DND-41 (cell line): ENCODE measurements around the gene SPCS2.

Source experiments
- ATAC-seq: fragments of 200-7000 bp; cut with Tn5 transposase; 3 replicates; pipeline ENCODE4 v1.9.1; 2021; ENCODE audit warnings: low read depth; ENCODE audit not compliant: insufficient read depth
- DNase-seq: peaks from one replicate; pipeline ENCODE4 v3.0.0-alpha.2; 2020
- H2AFZ ChIP-seq: 2 replicates; pipeline ENCODE4 v1.6.0; 2012; ENCODE audit warnings: low read depth, low read length
- H3K27ac ChIP-seq: 2 replicates; pipeline ENCODE4 v1.5.1; 2012; ENCODE audit warnings: low read length, inconsistent platforms
- H3K27me3 ChIP-seq: fragments of 200-600 bp; sonication (generic); 2 replicates; pipeline ENCODE4 v1.6.0; 2012; ENCODE audit warnings: low read length, mild to moderate bottlenecking, inconsistent platforms; ENCODE audit not compliant: insufficient read depth, poor library complexity
- H3K36me3 ChIP-seq: 2 replicates; pipeline ENCODE4 v1.5.1; 2012; ENCODE audit warnings: low read length, inconsistent platforms; ENCODE audit not compliant: insufficient read depth
- H3K4me1 ChIP-seq: 2 replicates; pipeline ENCODE4 v1.5.1; 2012; ENCODE audit warnings: mild to moderate bottlenecking, low read length; ENCODE audit not compliant: insufficient read depth
- H3K4me2 ChIP-seq: 2 replicates; pipeline ENCODE4 v1.6.0; 2012; ENCODE audit warnings: mild to moderate bottlenecking, moderate library complexity, low read length, inconsistent platforms; ENCODE audit not compliant: insufficient read depth
- H3K4me3 ChIP-seq, 2 experiments: fragments of 200-600 bp in 1 of 2; shearing (Covaris generic) in 1 of 2; 2 replicates each; pipeline ENCODE4 v1.5.1; 2012 to 2016; ENCODE audit warnings: inconsistent platforms in 2 of 2, low read length in 2 of 2, mild to moderate bottlenecking in 2 of 2, low read depth in 1 of 2, moderate library complexity in 1 of 2
- H3K79me2 ChIP-seq: 2 replicates; pipeline ENCODE4 v1.6.0; 2012; ENCODE audit warnings: low read length, inconsistent platforms; ENCODE audit not compliant: insufficient read depth
- H3K9ac ChIP-seq: 2 replicates; pipeline ENCODE4 v1.6.0; 2012; ENCODE audit warnings: low read depth, mild to moderate bottlenecking, inconsistent platforms, low read length, moderate library complexity
- H3K9me3 ChIP-seq: 2 replicates; pipeline ENCODE4 v1.5.1; 2012; ENCODE audit warnings: low read length, moderate library complexity, mild to moderate bottlenecking, inconsistent platforms; ENCODE audit not compliant: insufficient read depth, severe bottlenecking
- H4K20me1 ChIP-seq: 2 replicates; pipeline ENCODE4 v1.6.0; 2012; ENCODE audit warnings: low read length; ENCODE audit not compliant: insufficient read depth
- CTCF ChIP-seq: IDR thresholded peaks from 2 replicates; pipeline ENCODE4 v1.5.1; 2012; ENCODE audit warnings: borderline replicate concordance, low read length, moderate library complexity, mild to moderate bottlenecking; ENCODE audit not compliant: poor library complexity, severe bottlenecking; ENCODE audit errors: extremely low read depth
- EZH2 ChIP-seq: IDR thresholded peaks from 3 replicates; pipeline ENCODE4 v1.6.1; 2012; ENCODE audit warnings: borderline replicate concordance, low read depth, mild to moderate bottlenecking, moderate library complexity, low read length, inconsistent platforms; ENCODE audit not compliant: severe bottlenecking

SPCS2 gene

GRCh38 chr11:74942073-74942759 is 6.8 kb upstream of the SPCS2 start:
- TF ChIP-seq EZH2 (no peak), CTCF (no peak)
- peaks cover 4% of the 10 kb centered on the region; the same call in 1 of the 2 replicates for H3K79me2 ChIP-seq
- H2AFZ ChIP-seq = no peak overlapping the region
- no peaks in the 10 kb centered on the region for H3K9me3 ChIP-seq
- DNase-seq = no peak
- H3K36me3 ChIP-seq = peaks cover 43% of the 10 kb centered on the region
- no peak overlapping the region for H3K27ac ChIP-seq
- H3K4me2 ChIP-seq = no peak overlapping the region
- no peak overlapping the region for H3K4me3 ChIP-seq
- ATAC-seq = no peak
- no peaks in the 10 kb centered on the region for H3K27me3 ChIP-seq
- H3K4me1 ChIP-seq = no peaks in the 10 kb centered on the region
- H3K9ac ChIP-seq = no peak overlapping the region
- no peaks in the 10 kb centered on the region for H4K20me1 ChIP-seq

DNA sequence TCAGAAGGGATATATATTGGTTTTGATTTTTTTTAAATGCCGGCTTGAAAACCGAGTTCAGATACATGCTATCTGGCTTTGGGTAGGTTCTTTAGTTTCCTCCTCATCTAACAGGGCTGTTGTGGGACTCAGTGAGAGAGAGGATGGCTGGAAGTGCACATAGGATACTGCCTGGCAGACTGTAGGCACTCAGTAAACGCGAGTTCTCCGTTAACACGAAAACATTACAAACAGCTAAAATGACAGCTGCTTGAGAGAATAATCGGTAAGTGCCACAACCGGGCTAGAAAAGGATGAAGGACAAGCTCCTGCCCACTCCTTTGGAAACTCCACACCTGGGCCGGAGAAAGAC is 544 bp upstream of the SPCS2 start:
- Histone ChIP-seq H3K79me2 (peaks cover 63% of the 10 kb centered on the region), H3K4me3 (peak overlapping the region; percentile 89 to 97), H3K4me1 (peaks cover 41% of the 10 kb centered on the region), H3K27me3 (no peaks in the 10 kb centered on the region), H3K27ac (peak overlapping the region; percentile 81), H3K9me3 (no peaks in the 10 kb centered on the region), H4K20me1 (peaks cover 16% of the 10 kb centered on the region), H3K36me3 (peaks cover 33% of the 10 kb centered on the region), H3K4me2 (peak overlapping the region; percentile 84), H3K9ac (peak overlapping the region; percentile 92), H2AFZ (peak overlapping the region; percentile 93)
- DNase-seq (no peak), ATAC-seq (peak; percentile 39)
- TF ChIP-seq EZH2 (no peak), CTCF (no peak)

DNA sequence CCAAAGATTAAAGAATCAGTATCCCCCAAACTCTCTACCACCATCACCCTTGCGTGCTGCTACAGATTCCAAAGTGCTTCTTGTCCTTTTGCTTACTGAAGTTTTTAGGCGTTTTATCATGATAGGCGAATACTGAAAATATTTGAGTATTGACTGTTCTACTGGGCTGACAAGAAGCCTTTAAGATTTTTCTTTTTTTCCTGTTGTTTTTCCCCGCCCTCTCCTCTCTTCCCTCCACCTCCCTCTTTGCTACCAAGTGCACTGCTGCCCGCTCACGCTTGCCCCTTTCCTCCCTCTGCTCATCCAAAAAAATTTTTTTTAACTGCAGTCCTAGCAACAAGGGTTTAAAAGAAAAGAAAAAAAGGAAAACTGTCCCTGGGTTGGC is 679 bp downstream of the SPCS2 start:
- Histone ChIP-seq H3K27ac (peak overlapping the region; percentile 92), H2AFZ (peak overlapping the region; percentile 81), H3K27me3 (no peaks in the 10 kb centered on the region), H3K4me1 (peaks cover 41% of the 10 kb centered on the region), H3K79me2 (peaks cover 75% of the 10 kb centered on the region), H3K9ac (peak overlapping the region; percentile 92), H3K4me2 (peak overlapping the region; percentile 84), H3K4me3 (peak overlapping the region; percentile 89 to 97), H3K9me3 (no peaks in the 10 kb centered on the region), H3K36me3 (peaks cover 27% of the 10 kb centered on the region), H4K20me1 (peaks cover 22% of the 10 kb centered on the region)
- DNase-seq (no peak), ATAC-seq (no peak)
- TF ChIP-seq EZH2 = no peak
- TF ChIP-seq CTCF = no peak
